GM12801 (cell line): ENCODE data around the gene E4F1.

Source experiments
- TF ChIP-seq, protein P1 (sequence below): IDR thresholded peaks from one replicate; pipeline ENCODE4 v1.5.1; 2011; ENCODE audit warnings: control low read depth; ENCODE audit not compliant: insufficient read length; ENCODE audit errors: extremely low read depth

E4F1 gene

DNA sequence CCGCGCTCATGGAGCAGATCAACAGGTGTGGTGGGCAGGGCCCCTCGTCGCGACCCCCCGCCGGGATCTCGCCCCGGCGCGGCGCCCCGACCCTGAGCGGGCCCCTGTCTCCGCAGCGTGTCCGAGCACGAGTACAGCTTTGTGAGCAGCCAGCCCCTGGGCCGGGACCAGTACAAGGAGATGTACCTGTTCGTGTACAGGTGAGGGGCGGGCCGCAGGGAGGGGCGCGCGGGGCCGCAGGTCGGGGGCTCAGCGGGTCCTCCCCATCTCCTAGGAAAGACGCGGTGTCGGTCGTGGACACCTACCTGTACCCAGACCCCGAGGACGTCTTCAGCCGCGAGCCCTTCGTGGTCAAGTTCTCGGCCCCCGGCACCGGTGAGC lies 13.7 kb downstream of the E4F1 start:
- TF ChIP-seq, protein P1, sequence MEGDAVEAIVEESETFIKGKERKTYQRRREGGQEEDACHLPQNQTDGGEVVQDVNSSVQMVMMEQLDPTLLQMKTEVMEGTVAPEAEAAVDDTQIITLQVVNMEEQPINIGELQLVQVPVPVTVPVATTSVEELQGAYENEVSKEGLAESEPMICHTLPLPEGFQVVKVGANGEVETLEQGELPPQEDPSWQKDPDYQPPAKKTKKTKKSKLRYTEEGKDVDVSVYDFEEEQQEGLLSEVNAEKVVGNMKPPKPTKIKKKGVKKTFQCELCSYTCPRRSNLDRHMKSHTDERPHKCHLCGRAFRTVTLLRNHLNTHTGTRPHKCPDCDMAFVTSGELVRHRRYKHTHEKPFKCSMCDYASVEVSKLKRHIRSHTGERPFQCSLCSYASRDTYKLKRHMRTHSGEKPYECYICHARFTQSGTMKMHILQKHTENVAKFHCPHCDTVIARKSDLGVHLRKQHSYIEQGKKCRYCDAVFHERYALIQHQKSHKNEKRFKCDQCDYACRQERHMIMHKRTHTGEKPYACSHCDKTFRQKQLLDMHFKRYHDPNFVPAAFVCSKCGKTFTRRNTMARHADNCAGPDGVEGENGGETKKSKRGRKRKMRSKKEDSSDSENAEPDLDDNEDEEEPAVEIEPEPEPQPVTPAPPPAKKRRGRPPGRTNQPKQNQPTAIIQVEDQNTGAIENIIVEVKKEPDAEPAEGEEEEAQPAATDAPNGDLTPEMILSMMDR: no peak

- TF ChIP-seq, protein P1: no peak
These were observed 14.2 kb downstream of the E4F1 start for GRCh38 chr16:2237493-2238149.

DNA sequence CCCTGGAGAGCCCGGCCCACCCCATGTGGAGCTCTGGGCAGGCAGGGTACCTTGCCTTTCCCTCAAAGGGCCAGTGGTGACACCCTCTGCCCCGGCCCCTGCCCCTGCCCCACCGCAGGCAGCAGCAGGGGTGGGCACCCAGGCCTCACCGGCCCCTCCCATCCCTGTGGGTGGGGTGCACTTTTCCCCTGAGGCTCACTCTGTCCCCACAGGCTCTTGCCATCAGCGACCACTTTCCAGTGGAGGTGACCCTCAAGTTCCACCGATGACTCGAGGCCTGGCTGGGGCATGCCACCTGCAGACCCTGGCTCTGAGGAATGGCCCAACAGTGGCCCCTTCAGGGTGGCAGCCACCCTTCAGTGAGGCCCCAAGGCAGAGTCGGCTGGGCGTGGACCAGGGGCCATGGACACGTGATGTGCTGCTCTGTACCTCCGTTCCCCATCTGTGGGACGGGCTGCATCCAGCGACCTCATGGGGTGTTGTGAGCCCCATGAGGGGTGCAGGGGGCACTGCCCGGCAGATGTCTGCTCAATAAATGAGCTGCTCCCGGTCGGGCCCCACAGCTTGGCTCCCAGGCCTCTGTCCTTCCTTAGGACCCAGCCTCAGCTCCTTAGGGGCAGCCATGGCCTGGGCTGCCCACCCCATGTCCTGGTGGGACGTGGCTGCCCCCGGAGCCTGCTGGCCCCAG lies 14.9 kb downstream of the E4F1 start:
- TF ChIP-seq, protein P1: no peak

GRCh38 chr16:2238838-2239675 lies 15.7 kb downstream of the E4F1 start:
- TF ChIP-seq, protein P1: no peak

DNA sequence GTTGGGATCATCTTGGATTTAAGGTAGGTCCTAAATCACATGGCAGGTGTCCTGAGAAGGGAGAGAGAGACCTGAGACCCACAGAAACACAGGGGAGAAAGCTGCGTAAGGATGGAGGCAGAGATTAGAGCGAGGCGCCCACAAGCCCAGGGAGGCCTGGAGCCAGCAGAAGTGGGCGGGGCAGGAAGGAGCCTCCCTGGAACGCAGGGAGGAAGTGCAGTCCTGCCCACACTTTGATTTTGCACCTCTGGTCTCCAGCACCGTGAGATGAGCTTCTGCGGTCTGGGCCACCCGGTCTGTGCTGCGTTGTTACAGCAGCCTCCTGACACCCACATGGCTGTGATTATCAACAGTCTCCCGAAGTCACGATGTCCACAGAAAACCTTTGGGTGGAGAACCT lies 19.2 kb downstream of the E4F1 start:
- TF ChIP-seq, protein P1: no peak

- TF ChIP-seq, protein P1: no peak
These were observed 19.7 kb downstream of the E4F1 start for GRCh38 chr16:2243031-2243528.

GRCh38 chr16:2243781-2244180 lies 20.4 kb downstream of the E4F1 start:
- TF ChIP-seq, protein P1: no peak
